Neural crest cell (in vitro differentiated cells): Measurements from ENCODE around the gene ADGRG7. TPM values are rescaled to one million over a fixed set of nuclear protein-coding genes. Genes with fewer than 3 reads are reported as not detected.

ENCODE experiments used
- DNase-seq: peaks from one replicate; pipeline ENCODE4 v3.0.0; 2021; ENCODE audit warnings: low read depth, mixed read lengths, low spot score
- H3K27ac Mint-ChIP-seq: one replicate; pipeline ENCODE4 v1.8.0; 2021; ENCODE audit warnings: mild to moderate bottlenecking, mixed read lengths; ENCODE audit not compliant: unreplicated experiment
- H3K27me3 Mint-ChIP-seq: 2 replicates; pipeline ENCODE4 v1.8.0; 2021; ENCODE audit warnings: low read depth, mild to moderate bottlenecking, mixed read lengths
- H3K36me3 Mint-ChIP-seq: 2 replicates; pipeline ENCODE4 v1.8.0; 2021; ENCODE audit warnings: low read depth, mild to moderate bottlenecking, mixed read lengths
- H3K4me1 Mint-ChIP-seq: 2 replicates; pipeline ENCODE4 v1.8.0; 2021; ENCODE audit warnings: mixed read lengths
- H3K4me3 Mint-ChIP-seq: one replicate; pipeline ENCODE4 v1.8.0; 2021; ENCODE audit warnings: mild to moderate bottlenecking, mixed read lengths
- H3K9me3 Mint-ChIP-seq: 2 replicates; pipeline ENCODE4 v1.8.0; 2021; ENCODE audit warnings: mixed read lengths
- CTCF ChIP-seq: fragments of 200-600 bp; sonication (generic); conservative IDR thresholded peaks from 2 replicates; pipeline ENCODE4 v1.5.0; 2021; ENCODE audit warnings: antibody characterized with exemption, mild to moderate bottlenecking
- total RNA-seq: library from RNA; stranded (reverse); gene quantifications from 2 replicates; pipeline ENCODE4 v1.2.1, GENCODE V29; 2021

The ADGRG7 gene
- total RNA-seq, 1 donor from 2014 or later = not detected

GRCh38 chr3:100720426-100720825, 111.0 kb downstream of the ADGRG7 start:
- peaks cover 32% of the 10 kb centered on the region for H3K36me3 Mint-ChIP-seq
- no peak for DNase-seq

GRCh38 chr3:100725935-100726513, 116.6 kb downstream of the ADGRG7 start:
- Mint-ChIP-seq H3K4me3 (no peak overlapping the region), H3K36me3 (peaks cover 20% of the 10 kb centered on the region), H3K27me3 (no peaks in the 10 kb centered on the region), H3K4me1 (no peaks in the 10 kb centered on the region), H3K27ac (no peak overlapping the region), H3K9me3 (no peaks in the 10 kb centered on the region)
- no peak for DNase-seq
- no peak for TF ChIP-seq CTCF

More at GRCh38 chr3:100720426-100720825, 111.0 kb downstream of the ADGRG7 start:
- Mint-ChIP-seq H3K27me3 (no peaks in the 10 kb centered on the region), H3K27ac (no peak overlapping the region), H3K4me1 (peaks cover 29% of the 10 kb centered on the region), H3K4me3 (no peak overlapping the region), H3K9me3 (no peaks in the 10 kb centered on the region)
- no peak for TF ChIP-seq CTCF

DNA sequence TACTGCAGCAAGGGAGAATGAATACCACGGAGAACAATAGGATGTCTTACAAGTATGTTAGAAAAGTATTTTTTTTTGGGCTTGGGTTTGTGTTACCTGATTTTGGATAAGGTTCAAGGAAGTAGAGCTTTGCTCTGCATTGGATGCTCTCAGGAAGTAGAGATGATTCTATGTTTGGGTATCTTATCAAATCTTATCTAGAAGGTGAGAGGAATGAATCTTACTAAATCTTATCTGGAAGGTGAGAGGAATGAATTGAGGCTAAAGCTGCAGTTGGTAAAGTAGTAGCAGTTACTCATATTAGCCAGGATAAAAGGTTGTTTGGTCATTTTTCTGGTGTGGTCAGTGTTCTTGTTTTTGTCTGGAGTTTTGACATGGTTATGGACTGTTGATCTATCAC, 117.3 kb downstream of the ADGRG7 start:
- no peaks in the 10 kb centered on the region for H3K4me1 Mint-ChIP-seq
- H3K27ac Mint-ChIP-seq = no peak overlapping the region
- H3K4me3 Mint-ChIP-seq = no peak overlapping the region

GRCh38 chr3:100730524-100730923, 121.1 kb downstream of the ADGRG7 start:
- H3K27ac Mint-ChIP-seq = no peak overlapping the region
- H3K4me3 Mint-ChIP-seq = no peak overlapping the region
- H3K36me3 Mint-ChIP-seq = peaks cover 6% of the 10 kb centered on the region

More for the DNA sequence above, 117.3 kb downstream of the ADGRG7 start:
- H3K27me3 Mint-ChIP-seq = no peaks in the 10 kb centered on the region
- H3K9me3 Mint-ChIP-seq = no peaks in the 10 kb centered on the region
- DNase-seq = no peak
- H3K36me3 Mint-ChIP-seq = peaks cover 13% of the 10 kb centered on the region
- no peak for TF ChIP-seq CTCF

DNA sequence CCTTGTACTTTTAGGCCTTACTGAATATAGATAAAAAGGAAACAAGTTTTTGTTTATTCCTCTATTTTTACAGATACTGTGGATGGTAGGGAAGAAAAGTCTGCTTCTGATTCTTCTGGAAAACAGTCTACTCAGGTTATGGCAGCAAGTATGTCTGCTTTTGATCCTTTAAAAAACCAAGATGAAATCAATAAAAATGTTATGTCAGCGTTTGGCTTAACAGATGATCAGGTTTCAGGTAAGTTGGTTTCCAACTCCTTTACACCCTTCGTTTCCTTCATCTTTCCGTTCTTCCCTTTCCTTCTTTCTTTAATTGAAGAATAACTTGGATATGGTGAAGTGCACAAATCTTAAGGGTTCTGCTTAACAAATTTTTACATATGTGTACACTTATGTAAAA, 123.0 kb downstream of the ADGRG7 start:
- H3K27me3 Mint-ChIP-seq = no peaks in the 10 kb centered on the region
- TF ChIP-seq CTCF = no peak
- H3K27ac Mint-ChIP-seq = no peak overlapping the region
- H3K4me1 Mint-ChIP-seq = no peaks in the 10 kb centered on the region
- no peak for DNase-seq
- H3K4me3 Mint-ChIP-seq = no peak overlapping the region
- H3K36me3 Mint-ChIP-seq = peaks cover 2% of the 10 kb centered on the region
- H3K9me3 Mint-ChIP-seq = no peaks in the 10 kb centered on the region

More at GRCh38 chr3:100730524-100730923, 121.1 kb downstream of the ADGRG7 start:
- Mint-ChIP-seq H3K4me1 (no peaks in the 10 kb centered on the region), H3K27me3 (no peaks in the 10 kb centered on the region), H3K9me3 (no peaks in the 10 kb centered on the region)
- no peak for DNase-seq
- TF ChIP-seq CTCF = no peak
